Fibroblast of the aortic adventitia (primary cell): Measurements from ENCODE around the gene PRDM2. TPM values are rescaled to one million over a fixed set of nuclear protein-coding genes. Genes with fewer than 3 reads are reported as not detected.
A peak's percentile ranks its signal among the peaks of the same experiment; 100 is the strongest.

Experiments used
- DNase-seq: peaks from one replicate; pipeline ENCODE4 v3.0.0-alpha.2; 2010; ENCODE audit warnings: low read depth
- H3K4me3 ChIP-seq: 2 replicates; pipeline ENCODE4 v1.5.1; 2011; ENCODE audit warnings: low read depth, mild to moderate bottlenecking, control low read depth, low read length, moderate library complexity
- total RNA-seq: library from RNA; depleted of rRNA; stranded (reverse); fragments of >200 nt; gene quantifications from 2 replicates; pipeline ENCODE4 v1.2.3, GENCODE V29; 2012; ENCODE audit warnings: low replicate concordance
- TF ChIP-seq, protein P1 (sequence below): IDR thresholded peaks from 2 replicates; pipeline ENCODE4 v1.5.1; 2011; ENCODE audit warnings: mild to moderate bottlenecking, low read length, control low read depth, inconsistent platforms; ENCODE audit not compliant: insufficient read depth

Gene PRDM2
- total RNA-seq, 1 donor = 16.0 TPM

DNA sequence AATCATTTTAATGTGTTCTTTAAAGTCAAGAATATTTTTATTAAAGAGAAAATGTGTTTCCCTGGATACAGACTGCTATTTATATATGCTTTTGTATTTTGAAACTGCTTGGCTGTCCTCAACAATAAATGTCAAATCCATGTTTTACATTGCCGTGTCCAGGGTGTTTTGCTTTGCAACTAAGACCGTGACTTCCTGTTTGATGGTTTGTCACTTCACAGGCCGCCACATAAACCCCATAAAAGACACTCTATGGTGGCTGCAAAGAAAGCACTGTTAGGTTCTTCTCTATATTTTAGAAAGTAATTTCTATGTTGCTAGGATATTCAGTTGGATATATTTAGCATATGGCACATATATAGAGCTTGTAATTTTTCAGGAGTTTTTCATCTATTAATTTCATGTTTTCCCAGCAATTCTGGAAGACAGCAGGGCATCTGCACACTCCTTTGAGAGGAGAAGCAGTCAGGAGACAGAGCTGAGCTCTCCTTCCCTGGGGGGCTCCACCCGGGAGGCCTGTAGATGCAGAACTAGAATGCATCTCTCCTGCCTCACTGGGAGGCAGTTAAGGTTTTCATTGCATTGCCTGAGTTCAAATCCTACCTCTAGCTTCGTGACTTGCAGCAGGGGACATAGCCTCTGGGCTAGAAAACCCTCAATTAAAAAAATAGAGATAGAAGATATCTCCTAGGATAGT is 33.1 kb downstream of the PRDM2 start:
- no peak for DNase-seq
- TF ChIP-seq, protein P1, sequence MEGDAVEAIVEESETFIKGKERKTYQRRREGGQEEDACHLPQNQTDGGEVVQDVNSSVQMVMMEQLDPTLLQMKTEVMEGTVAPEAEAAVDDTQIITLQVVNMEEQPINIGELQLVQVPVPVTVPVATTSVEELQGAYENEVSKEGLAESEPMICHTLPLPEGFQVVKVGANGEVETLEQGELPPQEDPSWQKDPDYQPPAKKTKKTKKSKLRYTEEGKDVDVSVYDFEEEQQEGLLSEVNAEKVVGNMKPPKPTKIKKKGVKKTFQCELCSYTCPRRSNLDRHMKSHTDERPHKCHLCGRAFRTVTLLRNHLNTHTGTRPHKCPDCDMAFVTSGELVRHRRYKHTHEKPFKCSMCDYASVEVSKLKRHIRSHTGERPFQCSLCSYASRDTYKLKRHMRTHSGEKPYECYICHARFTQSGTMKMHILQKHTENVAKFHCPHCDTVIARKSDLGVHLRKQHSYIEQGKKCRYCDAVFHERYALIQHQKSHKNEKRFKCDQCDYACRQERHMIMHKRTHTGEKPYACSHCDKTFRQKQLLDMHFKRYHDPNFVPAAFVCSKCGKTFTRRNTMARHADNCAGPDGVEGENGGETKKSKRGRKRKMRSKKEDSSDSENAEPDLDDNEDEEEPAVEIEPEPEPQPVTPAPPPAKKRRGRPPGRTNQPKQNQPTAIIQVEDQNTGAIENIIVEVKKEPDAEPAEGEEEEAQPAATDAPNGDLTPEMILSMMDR = no peak

DNA sequence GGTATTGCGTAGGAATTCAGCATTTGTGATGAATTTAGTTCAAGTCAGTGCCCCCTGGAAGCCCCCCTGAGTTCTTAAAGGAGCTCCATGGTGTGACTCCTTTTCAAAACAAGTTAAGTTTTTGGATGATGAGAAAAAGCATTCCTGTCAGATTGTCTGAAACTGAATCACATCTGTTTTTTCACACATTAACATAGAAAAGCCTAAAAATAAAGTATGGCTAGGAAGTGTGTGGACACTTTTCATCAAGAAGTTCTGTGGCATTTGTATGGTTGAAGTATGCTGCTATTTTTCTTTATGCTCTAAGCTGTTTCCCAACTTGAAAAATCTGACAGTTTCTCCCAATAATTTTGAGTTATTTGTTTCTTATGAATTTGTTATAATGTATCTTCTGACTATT is 33.7 kb downstream of the PRDM2 start:
- DNase-seq = no peak
- TF ChIP-seq, protein P1 = no peak

More for the DNA sequence above, 33.1 kb downstream of the PRDM2 start:
- H3K4me3 ChIP-seq = no peak overlapping the region

DNA sequence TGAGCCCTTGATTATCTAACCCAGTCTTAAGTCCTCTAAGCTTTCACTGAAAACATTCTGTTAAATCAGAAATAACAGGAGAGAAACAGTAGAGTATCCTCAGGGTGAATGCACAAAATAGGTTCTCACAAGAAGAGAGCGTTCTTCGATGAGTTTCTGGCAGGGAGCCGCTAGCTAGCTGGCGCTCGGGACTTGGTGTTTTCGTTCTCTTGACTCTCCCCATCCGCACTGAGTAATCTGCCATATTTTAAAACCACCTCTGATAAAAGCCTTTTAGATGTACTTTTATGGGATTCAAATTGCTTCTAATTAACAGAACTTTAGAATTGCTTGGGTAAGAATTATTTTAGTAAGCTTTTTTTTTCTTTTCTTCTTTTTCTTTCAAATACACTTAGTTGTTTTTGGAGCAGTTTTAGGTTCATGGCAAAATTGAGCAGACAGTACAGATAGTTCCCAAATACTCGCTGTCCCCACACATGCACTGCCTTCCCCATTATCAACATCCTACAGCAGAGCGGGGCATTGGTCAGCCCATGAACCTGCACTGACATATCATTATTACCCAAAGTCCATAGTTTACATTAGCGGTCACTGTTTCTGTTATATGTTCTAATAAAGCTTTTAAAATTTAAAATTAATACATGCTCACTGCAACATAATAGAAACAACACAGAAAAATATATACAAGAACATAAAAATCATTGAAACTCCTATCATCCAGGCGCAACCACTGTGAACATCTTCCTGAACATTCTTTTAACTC is 35.4 kb downstream of the PRDM2 start:
- TF ChIP-seq, protein P1 = no peak
- peak; percentile 24 for DNase-seq
- no peak overlapping the region for H3K4me3 ChIP-seq

More for the DNA sequence above, 33.7 kb downstream of the PRDM2 start:
- H3K4me3 ChIP-seq = no peak overlapping the region

DNA sequence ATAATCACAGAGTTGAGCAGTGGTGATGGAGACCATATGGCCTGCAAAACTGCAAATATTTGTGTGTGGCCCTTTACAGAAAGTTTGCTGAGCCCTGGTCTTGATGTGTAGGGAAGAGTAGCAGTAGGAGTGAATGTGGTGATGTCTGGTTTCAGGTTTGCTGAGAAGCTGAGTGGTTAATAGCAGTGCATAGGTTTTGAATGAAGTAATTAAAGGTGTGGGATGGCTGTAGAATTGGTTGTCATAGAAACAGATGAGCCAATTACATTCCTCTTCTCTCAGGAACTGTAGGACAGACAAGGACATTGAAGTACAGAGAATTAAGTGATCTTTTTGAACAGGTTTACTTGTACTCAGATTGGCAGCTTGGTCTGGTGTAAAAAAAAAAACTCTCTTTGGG is 37.4 kb downstream of the PRDM2 start:
- H3K4me3 ChIP-seq = no peak overlapping the region
- TF ChIP-seq, protein P1 = no peak
- no peak for DNase-seq

DNA sequence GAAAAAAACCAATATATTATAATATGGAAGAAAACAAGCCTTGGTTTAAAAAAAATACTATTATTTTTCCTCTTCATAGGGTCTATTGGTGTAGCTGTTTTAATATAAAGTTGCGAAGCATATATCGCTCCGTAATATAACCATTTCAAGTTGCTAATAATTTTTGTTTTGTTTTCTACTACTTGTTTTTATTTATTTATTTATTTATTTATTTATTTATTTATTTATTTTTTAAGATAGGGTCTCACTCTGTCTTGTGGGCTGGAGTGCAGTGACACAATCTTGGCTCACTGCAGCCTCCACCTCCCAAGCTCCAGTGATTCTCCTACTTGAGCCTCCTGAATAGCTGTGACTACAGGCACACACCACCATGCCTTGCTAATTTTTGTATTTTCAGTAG is 46.4 kb downstream of the PRDM2 start:
- no peak overlapping the region for H3K4me3 ChIP-seq
- DNase-seq = no peak
- TF ChIP-seq, protein P1 = no peak

DNA sequence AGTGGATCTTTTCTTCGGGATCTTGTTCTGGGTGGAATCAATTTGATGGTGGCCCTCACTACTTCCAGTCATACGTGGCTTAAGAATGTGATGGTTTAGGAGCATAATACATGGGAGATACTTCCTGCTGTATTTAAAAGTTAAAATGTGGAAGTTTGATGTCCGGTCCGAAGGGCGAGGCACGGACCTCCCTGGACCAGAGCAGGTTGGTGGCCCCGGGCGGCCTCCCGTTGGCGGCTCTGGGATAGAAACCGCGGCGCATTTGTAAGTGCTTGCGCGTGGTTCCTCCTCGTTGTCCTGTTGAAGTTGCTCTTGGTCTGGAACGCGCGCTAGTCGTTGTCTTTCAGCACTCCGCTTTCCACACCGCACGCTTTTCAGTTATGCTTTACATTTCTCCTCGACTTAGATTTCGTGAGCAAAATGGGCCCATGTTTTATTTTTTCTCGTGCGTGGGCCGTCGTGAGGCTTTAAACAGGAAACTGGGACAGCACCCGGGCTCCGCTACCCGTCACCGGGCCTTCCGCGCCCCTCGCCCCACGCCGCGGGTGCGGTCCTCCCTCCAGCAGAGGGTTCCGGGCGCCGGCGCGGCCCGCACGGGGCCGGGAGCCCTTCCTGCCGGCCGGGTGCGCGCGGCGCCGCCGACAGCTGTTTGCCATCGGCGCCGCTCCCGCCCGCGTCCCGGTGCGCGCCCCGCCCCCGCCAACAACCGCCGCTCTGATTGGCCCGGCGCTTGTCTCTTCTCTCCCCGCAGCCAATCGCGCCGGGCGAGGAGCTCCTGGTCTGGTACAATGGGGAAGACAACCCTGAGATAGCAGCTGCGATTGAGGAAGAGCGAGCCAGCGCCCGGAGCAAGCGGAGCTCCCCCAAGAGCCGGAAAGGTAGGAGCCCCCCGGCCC is 48.9 kb downstream of the PRDM2 start:
- peak overlapping the region; percentile 86 for H3K4me3 ChIP-seq
- peak; percentile 92 for DNase-seq
- TF ChIP-seq, protein P1 = peak; percentile 14
